ENCODE results near the gene ERCC6. TPM values are rescaled to one million over a fixed set of nuclear protein-coding genes. Genes with fewer than 3 reads are reported as not detected.

Gene ERCC6
- total and polyA plus RNA-seq, 2 donors (not counting 3 experiments of a cell fraction or from before 2014, with no cell fraction given): 15.3 to 39.6 TPM

- no TSS peak for BruUV-seq (replicated peaks)
- Histone ChIP-seq H3K9me1 (replicated peaks; ENCODE audit: control insufficient read depth, extremely low read depth, insufficient read depth, low read length) (no peaks in the 10 kb centered on the region), H3K27me3 (ENCODE audit: control insufficient read depth in 2 of 2, insufficient read depth in 2 of 2, low read length in 2 of 2) (no peaks in the 10 kb centered on the region), H3K4me3 (replicated peaks in 1 of 3; ENCODE audit: insufficient read depth in 1 of 3, low read depth in 1 of 3, low read length in 3 of 3) (no peak overlapping the region), H3K36me3 (ENCODE audit: control insufficient read depth in 2 of 2, extremely low read depth in 1 of 2, insufficient read depth in 2 of 2, low read length in 2 of 2) (peaks cover 0 to 16% of the 10 kb centered on the region in 2 experiments), H3K79me2 (ENCODE audit: control insufficient read depth, insufficient read depth, low read length) (peaks cover 21% of the 10 kb centered on the region), H4K20me1 (replicated peaks; ENCODE audit: control insufficient read depth, extremely low read depth, insufficient read depth, low read length) (no peaks in the 10 kb centered on the region), H3K9ac (replicated peaks; ENCODE audit: extremely low read depth, insufficient read depth, low read length) (no peak overlapping the region), H2AFZ (ENCODE audit: low read depth, low read length) (no peak overlapping the region), H3K4me1 (ENCODE audit: control insufficient read depth, extremely low read depth, insufficient read depth, low read length) (no peaks in the 10 kb centered on the region), H3K9me3 (replicated peaks; ENCODE audit: control insufficient read depth, insufficient read depth, low read length) (no peaks in the 10 kb centered on the region), H3K4me2 (ENCODE audit: insufficient read depth, low read length) (no peak overlapping the region), H3K27ac (ENCODE audit: insufficient read depth, low read depth, low read length) (no peak overlapping the region)
- dilution Hi-C loops (cut with MboI; ENCODE audit: extremely low pct_ligation_motif_present, low sequenced_read_pairs) (no loop called here), intact Hi-C loops (cut with micrococcal nuclease) (no loop called here)
- FAIRE-seq: no peak
- TF ChIP-seq FOS (IDR thresholded peaks at IDR 0.05; ENCODE audit: borderline replicate concordance, insufficient read depth, low read length): no peak
- no peak for DNase-seq (ENCODE audit: low read depth, low spot score)
- ChIA-PET CTCF (interaction anchor here (0.9 kb wide), 1 partner anchor 79 kb away, joined by 4 read pairs; no protein-coding TSS in a partner anchor), POLR2A (no interaction called here)
Observed at GRCh38 chr10:49486738-49487137, 52.2 kb downstream of the ERCC6 start.

DNA sequence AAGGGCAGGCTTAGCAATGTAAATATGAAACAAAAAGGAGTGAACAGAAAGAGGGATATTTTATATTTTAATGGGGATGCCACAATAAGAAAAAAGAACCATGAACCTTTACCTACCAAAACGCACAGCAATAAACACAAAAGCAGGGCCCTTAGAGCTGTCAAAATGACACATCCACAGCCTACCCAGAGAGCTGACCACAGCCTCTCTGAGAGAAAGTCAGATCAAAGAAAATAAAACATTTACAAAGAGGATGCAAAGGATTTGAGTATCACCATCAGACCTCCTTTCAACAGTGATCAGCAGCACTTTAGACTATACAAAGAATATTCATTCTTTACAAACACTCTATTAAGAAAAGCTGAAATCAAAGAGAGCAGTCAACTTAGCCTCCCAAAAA, 52.9 kb downstream of the ERCC6 start:
- TF ChIP-seq, protein P1, sequence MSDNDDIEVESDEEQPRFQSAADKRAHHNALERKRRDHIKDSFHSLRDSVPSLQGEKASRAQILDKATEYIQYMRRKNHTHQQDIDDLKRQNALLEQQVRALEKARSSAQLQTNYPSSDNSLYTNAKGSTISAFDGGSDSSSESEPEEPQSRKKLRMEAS (IDR thresholded peaks at IDR 0.05; ENCODE audit: insufficient read depth, insufficient read length): no peak
- TF ChIP-seq MYC (IDR thresholded peaks at IDR 0.05; ENCODE audit: low read depth, low read length) (no peak), EZH2 (IDR thresholded peaks at IDR 0.05; ENCODE audit: borderline replicate concordance, low read depth, low read length, severe bottlenecking) (no peak), JUN (IDR thresholded peaks at IDR 0.05; ENCODE audit: borderline replicate concordance, insufficient read depth, insufficient read length, low read depth) (no peak)
- H3K4me2 ChIP-seq (ENCODE audit: insufficient read depth, low read length): no peak overlapping the region
- dilution Hi-C loops (cut with MboI; ENCODE audit: extremely low pct_ligation_motif_present, low sequenced_read_pairs): no loop called here
- no peaks in the 10 kb centered on the region for H3K4me1 ChIP-seq (ENCODE audit: control insufficient read depth, extremely low read depth, insufficient read depth, low read length)
- no peak for FAIRE-seq
- no peak overlapping the region for H3K4me3 ChIP-seq (replicated peaks in 1 of 3; ENCODE audit: insufficient read depth in 1 of 3, low read depth in 1 of 3, low read length in 3 of 3)
- H3K79me2 ChIP-seq (ENCODE audit: control insufficient read depth, insufficient read depth, low read length): peaks cover 21% of the 10 kb centered on the region
- ChIA-PET CTCF (interaction anchor here (0.9 kb wide), 1 partner anchor 78 kb away, joined by 4 read pairs; no protein-coding TSS in a partner anchor), POLR2A (no interaction called here)
- no peaks in the 10 kb centered on the region for H3K9me1 ChIP-seq (replicated peaks; ENCODE audit: control insufficient read depth, extremely low read depth, insufficient read depth, low read length)
- no peak overlapping the region for H3K27ac ChIP-seq (ENCODE audit: insufficient read depth, low read depth, low read length)
- intact Hi-C loops (cut with micrococcal nuclease): no loop called here
- H3K36me3 ChIP-seq (ENCODE audit: control insufficient read depth in 2 of 2, extremely low read depth in 1 of 2, insufficient read depth in 2 of 2, low read length in 2 of 2): peaks cover 0 to 14% of the 10 kb centered on the region in 2 experiments
- no peak for DNase-seq (ENCODE audit: low read depth, low spot score)
- no peaks in the 10 kb centered on the region for H3K9me3 ChIP-seq (replicated peaks; ENCODE audit: control insufficient read depth, insufficient read depth, low read length)
- no peak overlapping the region for H2AFZ ChIP-seq (ENCODE audit: low read depth, low read length)
- no TSS peak for BruUV-seq (replicated peaks)
- no peak overlapping the region for H3K9ac ChIP-seq (replicated peaks; ENCODE audit: extremely low read depth, insufficient read depth, low read length)
- H3K27me3 ChIP-seq (ENCODE audit: control insufficient read depth in 2 of 2, insufficient read depth in 2 of 2, low read length in 2 of 2): no peaks in the 10 kb centered on the region
- H4K20me1 ChIP-seq (replicated peaks; ENCODE audit: control insufficient read depth, extremely low read depth, insufficient read depth, low read length): no peaks in the 10 kb centered on the region
